Breast epithelium (tissue), 3 donors: ENCODE results near the gene KIAA1586.

Experiments used
- POLR2A ChIP-seq: fragments of 450-650 bp; IDR thresholded peaks from one replicate; pipeline ENCODE4 v1.6.1; 2016; ENCODE audit warnings: antibody characterized with exemption, mild to moderate bottlenecking, moderate library complexity
- POLR2AphosphoS5 ChIP-seq, 3 donors: sonication (generic); formaldehyde crosslinking; IDR thresholded peaks; one replicate each; pipeline ENCODE4 v1.6.1; 2017; ENCODE audit warnings: antibody characterized with exemption in 3 of 3
- TF ChIP-seq, protein P1 (sequence below), 3 donors: fragments of 450-650 bp; IDR thresholded peaks; one replicate each; pipeline ENCODE4 v1.5.1; 2016 to 2017; ENCODE audit warnings: antibody characterized with exemption in 3 of 3, mild to moderate bottlenecking in 3 of 3, moderate library complexity in 3 of 3

DNA sequence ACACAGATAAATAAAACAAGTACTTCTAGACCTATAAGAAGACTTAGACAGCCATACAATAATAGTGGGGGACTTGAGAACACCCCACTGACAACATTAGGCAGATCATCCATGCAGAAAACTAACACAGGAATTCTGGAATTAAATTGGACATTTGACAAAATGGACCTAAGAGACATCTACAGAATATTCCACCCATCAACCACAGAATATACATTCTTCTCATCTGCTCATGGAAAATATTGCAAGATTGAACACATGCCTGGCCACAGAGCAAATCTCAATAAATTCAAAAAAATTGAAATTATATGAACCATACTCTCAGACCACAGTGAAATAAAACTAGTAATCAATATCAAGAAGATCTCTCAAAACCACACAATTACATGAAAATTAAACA, 44.3 kb upstream of the KIAA1586 start:
- TF ChIP-seq POLR2A (no peak), POLR2AphosphoS5 (IDR thresholded peaks at IDR 0.05) (no peak)
- TF ChIP-seq, protein P1, sequence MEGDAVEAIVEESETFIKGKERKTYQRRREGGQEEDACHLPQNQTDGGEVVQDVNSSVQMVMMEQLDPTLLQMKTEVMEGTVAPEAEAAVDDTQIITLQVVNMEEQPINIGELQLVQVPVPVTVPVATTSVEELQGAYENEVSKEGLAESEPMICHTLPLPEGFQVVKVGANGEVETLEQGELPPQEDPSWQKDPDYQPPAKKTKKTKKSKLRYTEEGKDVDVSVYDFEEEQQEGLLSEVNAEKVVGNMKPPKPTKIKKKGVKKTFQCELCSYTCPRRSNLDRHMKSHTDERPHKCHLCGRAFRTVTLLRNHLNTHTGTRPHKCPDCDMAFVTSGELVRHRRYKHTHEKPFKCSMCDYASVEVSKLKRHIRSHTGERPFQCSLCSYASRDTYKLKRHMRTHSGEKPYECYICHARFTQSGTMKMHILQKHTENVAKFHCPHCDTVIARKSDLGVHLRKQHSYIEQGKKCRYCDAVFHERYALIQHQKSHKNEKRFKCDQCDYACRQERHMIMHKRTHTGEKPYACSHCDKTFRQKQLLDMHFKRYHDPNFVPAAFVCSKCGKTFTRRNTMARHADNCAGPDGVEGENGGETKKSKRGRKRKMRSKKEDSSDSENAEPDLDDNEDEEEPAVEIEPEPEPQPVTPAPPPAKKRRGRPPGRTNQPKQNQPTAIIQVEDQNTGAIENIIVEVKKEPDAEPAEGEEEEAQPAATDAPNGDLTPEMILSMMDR (IDR thresholded peaks at IDR 0.05), result no peak
